HEK293 (cell line): ENCODE data around the gene AHCYL2.
A peak's percentile ranks its signal among the peaks of the same experiment; 100 is the strongest.

ENCODE experiments used
- CTCF ChIA-PET: fragments of 350-600 bp; formaldehyde crosslinking; extraction: SDS; loops from one replicate; lab custom pipeline; 2021; ENCODE audit warnings: antibody characterized with exemption; lab: Yijun Ruan, JAX
- POLR2A ChIA-PET: fragments of 300-600 bp; formaldehyde crosslinking; extraction: SDS; loops from one replicate; lab custom pipeline; 2020; ENCODE audit warnings: antibody characterized with exemption, inconsistent platforms; lab: Yijun Ruan, JAX
- H3K27ac ChIP-seq: fragments of 200-500 bp; sonication (Bioruptor generic); 2 replicates; pipeline ENCODE4 v1.5.1; 2014; ENCODE audit warnings: low read depth, low read length, control low read depth, inconsistent platforms; ENCODE audit errors: extremely low read depth
- H3K36me3 ChIP-seq, 2 experiments: fragments of 200-500 bp in 1 of 2; sonication (Bioruptor generic) in 1 of 2; 1 replicate in 1 of 2; 2 replicates in 1 of 2; pipeline ENCODE4 v1.5.1; 2014 to 2017; ENCODE audit warnings: inconsistent platforms in 2 of 2, low read length in 2 of 2; ENCODE audit not compliant: control insufficient read depth in 2 of 2, insufficient read depth in 1 of 2
- H3K4me1 ChIP-seq: fragments of 200-500 bp; sonication (Bioruptor generic); 2 replicates; pipeline ENCODE4 v1.5.1; 2014; ENCODE audit warnings: mild to moderate bottlenecking, low read length, inconsistent platforms; ENCODE audit not compliant: control insufficient read depth, insufficient read depth
- H3K4me3 ChIP-seq: 2 replicates; pipeline ENCODE4 v1.5.1; 2011; ENCODE audit warnings: low read depth, mild to moderate bottlenecking, control low read depth, low read length, moderate library complexity
- H3K9me3 ChIP-seq: fragments of 200-500 bp; sonication (Bioruptor generic); 2 replicates; pipeline ENCODE4 v1.5.1; 2014; ENCODE audit warnings: low read depth, low read length, inconsistent platforms; ENCODE audit not compliant: control insufficient read depth, insufficient read depth
- BCL11A ChIP-seq: fragments of 450-650 bp; formaldehyde crosslinking; IDR thresholded peaks from 2 replicates; pipeline ENCODE4 v1.5.1; 2016; ENCODE audit warnings: low read depth, missing biosample characterization, missing genetic modification characterization
- GLIS1 ChIP-seq: fragments of 450-650 bp; formaldehyde crosslinking; IDR thresholded peaks from 2 replicates; pipeline ENCODE4 v1.5.1; 2016; ENCODE audit warnings: missing biosample characterization, missing genetic modification characterization
- HOXA7 ChIP-seq: sonication (generic); formaldehyde crosslinking; IDR thresholded peaks from 2 replicates; pipeline ENCODE4 v1.8.1; 2022; ENCODE audit warnings: missing genetic modification reagents, borderline replicate concordance
- HOXC10 ChIP-seq: sonication (generic); formaldehyde crosslinking; IDR thresholded peaks from 2 replicates; pipeline ENCODE4 v1.8.1; 2023; ENCODE audit warnings: mild to moderate bottlenecking, missing genetic modification reagents
- SCRT2 ChIP-seq: fragments of 450-650 bp; formaldehyde crosslinking; IDR thresholded peaks from 2 replicates; pipeline ENCODE4 v1.5.1; 2016; ENCODE audit warnings: missing biosample characterization, missing genetic modification characterization
- YY2 ChIP-seq: fragments of 450-650 bp; formaldehyde crosslinking; IDR thresholded peaks from 2 replicates; pipeline ENCODE4 v1.5.1; 2016; ENCODE audit warnings: missing biosample characterization, missing genetic modification characterization
- ZBTB20 ChIP-seq: fragments of 450-650 bp; formaldehyde crosslinking; IDR thresholded peaks from 2 replicates; pipeline ENCODE4 v1.5.1; 2016; ENCODE audit warnings: missing biosample characterization, missing genetic modification characterization
- ZFP37 ChIP-seq: fragments of 450-650 bp; formaldehyde crosslinking; IDR thresholded peaks from 2 replicates; pipeline ENCODE4 v1.5.1; 2016; ENCODE audit warnings: missing biosample characterization, missing genetic modification characterization
- ZIC2 ChIP-seq: fragments of 450-650 bp; formaldehyde crosslinking; IDR thresholded peaks from 2 replicates; pipeline ENCODE4 v1.5.1; 2016; ENCODE audit warnings: missing biosample characterization, missing genetic modification characterization
- ZNF132 ChIP-seq: fragments of 450-650 bp; formaldehyde crosslinking; IDR thresholded peaks from 2 replicates; pipeline ENCODE4 v1.5.1; 2017; ENCODE audit warnings: missing biosample characterization, missing genetic modification characterization, borderline replicate concordance
- ZNF600 ChIP-seq: fragments of 450-650 bp; formaldehyde crosslinking; IDR thresholded peaks from 2 replicates; pipeline ENCODE4 v1.5.1; 2016; ENCODE audit warnings: missing biosample characterization, missing genetic modification characterization
- ZNF610 ChIP-seq: fragments of 450-650 bp; formaldehyde crosslinking; IDR thresholded peaks from 2 replicates; pipeline ENCODE4 v1.5.1; 2016; ENCODE audit warnings: missing biosample characterization, missing genetic modification characterization, borderline replicate concordance
- ZNF670 ChIP-seq: fragments of 450-650 bp; formaldehyde crosslinking; IDR thresholded peaks from 2 replicates; pipeline ENCODE4 v1.5.1; 2016; ENCODE audit warnings: missing biosample characterization, missing genetic modification characterization, low read depth
- ZNF707 ChIP-seq: fragments of 450-650 bp; formaldehyde crosslinking; IDR thresholded peaks from 2 replicates; pipeline ENCODE4 v1.5.1; 2016; ENCODE audit warnings: missing biosample characterization, missing genetic modification characterization
- TF ChIP-seq, protein P1 (sequence below): fragments of 450-650 bp; formaldehyde crosslinking; IDR thresholded peaks from 2 replicates; pipeline ENCODE4 v1.5.1; 2016; ENCODE audit warnings: missing biosample characterization, missing genetic modification characterization, low read depth
- TF ChIP-seq, protein P2 (sequence below): IDR thresholded peaks from 2 replicates; pipeline ENCODE4 v1.6.1; 2011; ENCODE audit warnings: mild to moderate bottlenecking, low read depth, low read length, borderline replicate concordance
- TF ChIP-seq, protein P3 (sequence below): fragments of 450-650 bp; formaldehyde crosslinking; IDR thresholded peaks from 2 replicates; pipeline ENCODE4 v1.5.1; 2017; ENCODE audit warnings: missing biosample characterization, missing genetic modification characterization
- TF ChIP-seq, protein P4 (sequence below): fragments of 450-650 bp; formaldehyde crosslinking; IDR thresholded peaks from 2 replicates; pipeline ENCODE4; 2016; ENCODE audit warnings: missing biosample characterization, missing genetic modification characterization

The AHCYL2 gene

DNA sequence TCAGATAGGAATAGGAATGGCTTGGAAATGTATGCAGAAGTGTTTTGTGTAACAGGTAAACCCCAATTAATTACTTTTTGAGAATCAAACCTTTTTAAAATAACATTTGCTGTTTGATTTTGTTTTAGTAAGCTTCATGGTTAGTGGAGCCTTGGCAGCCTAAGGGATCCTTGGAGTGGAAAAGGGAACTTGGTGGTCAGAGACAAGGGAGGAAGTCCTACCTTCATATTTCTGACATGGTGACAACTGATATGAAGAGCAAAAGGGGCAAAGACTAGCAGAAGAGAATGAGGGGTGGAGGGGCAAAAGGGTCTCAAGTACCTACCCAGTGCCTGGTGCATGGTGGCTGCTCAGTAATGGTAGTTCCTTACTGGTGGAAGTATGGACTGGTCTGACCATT, 32.3 kb downstream of the AHCYL2 start:
- no peak overlapping the region for H3K4me3 ChIP-seq
- CTCF ChIA-PET = interaction anchor here (0.5 kb wide), 1 partner anchor 14 kb away, joined by 5 read pairs; no protein-coding TSS in a partner anchor
- POLR2A ChIA-PET = no interaction called here
- H3K4me1 ChIP-seq = peaks cover 12% of the 10 kb centered on the region; the same call in 1 of the 2 replicates
- no peak overlapping the region for H3K27ac ChIP-seq
- H3K9me3 ChIP-seq = no peaks in the 10 kb centered on the region
- TF ChIP-seq ZNF670 (tag by site-specific recombination) (no peak), ZBTB20 (tag by site-specific recombination) (no peak), ZFP37 (tag by site-specific recombination) (no peak), ZNF132 (tag by site-specific recombination) (no peak), YY2 (tag by site-specific recombination) (no peak)
- TF ChIP-seq, protein P1, sequence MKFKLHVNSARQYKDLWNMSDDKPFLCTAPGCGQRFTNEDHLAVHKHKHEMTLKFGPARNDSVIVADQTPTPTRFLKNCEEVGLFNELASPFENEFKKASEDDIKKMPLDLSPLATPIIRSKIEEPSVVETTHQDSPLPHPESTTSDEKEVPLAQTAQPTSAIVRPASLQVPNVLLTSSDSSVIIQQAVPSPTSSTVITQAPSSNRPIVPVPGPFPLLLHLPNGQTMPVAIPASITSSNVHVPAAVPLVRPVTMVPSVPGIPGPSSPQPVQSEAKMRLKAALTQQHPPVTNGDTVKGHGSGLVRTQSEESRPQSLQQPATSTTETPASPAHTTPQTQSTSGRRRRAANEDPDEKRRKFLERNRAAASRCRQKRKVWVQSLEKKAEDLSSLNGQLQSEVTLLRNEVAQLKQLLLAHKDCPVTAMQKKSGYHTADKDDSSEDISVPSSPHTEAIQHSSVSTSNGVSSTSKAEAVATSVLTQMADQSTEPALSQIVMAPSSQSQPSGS (tag by site-specific recombination) = no peak
- TF ChIP-seq, all 188 proteins: peak for 0
- H3K36me3 ChIP-seq = no peaks in the 10 kb centered on the region

DNA sequence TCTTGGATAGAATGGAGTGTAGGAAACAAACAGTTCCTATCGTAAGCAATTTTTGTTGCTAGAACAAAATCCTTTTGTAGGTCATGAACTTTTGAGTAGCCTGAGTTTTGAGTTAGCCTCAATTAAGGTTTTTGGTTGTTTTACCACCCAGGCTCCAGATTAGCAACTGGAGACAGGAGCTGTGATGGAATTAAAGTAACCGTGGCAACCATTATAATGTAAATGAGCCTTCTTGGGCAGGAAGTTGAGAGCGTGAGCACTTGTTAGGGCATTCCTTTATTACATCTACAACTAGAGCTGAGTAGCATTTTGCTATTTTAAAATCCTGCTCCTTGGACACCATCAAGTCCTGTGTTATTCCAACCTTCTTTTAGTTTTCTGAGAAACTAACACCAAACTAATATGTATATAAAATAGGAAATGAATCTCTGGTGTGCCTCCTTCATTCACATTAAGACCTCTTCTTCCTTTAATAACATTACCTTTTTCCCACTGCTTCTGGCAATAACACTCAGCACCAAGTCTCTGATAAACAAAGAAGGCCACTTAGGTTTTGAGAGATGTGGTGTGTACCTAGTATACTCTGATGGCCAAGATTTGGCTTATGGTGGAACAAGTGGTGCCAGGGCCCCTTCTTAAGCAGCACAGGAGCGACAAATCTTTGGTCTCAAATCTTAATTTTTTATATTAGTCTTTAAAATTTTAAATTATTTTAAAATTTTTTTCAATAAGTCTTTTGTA, 34.0 kb downstream of the AHCYL2 start:
- POLR2A ChIA-PET = interaction anchor here (0.7 kb wide), 1 partner anchor 156 kb away, joined by 4 read pairs; no protein-coding TSS in a partner anchor
- Histone ChIP-seq H3K9me3 (no peaks in the 10 kb centered on the region), H3K4me3 (no peak overlapping the region), H3K36me3 (no peaks in the 10 kb centered on the region), H3K4me1 (peaks cover 11% of the 10 kb centered on the region; the same call in 1 of the 2 replicates), H3K27ac (no peak overlapping the region; the same call in 1 of the 2 replicates)
- TF ChIP-seq ZNF610 (no peak), ZNF707 (tag by site-specific recombination) (no peak), SCRT2 (tag by site-specific recombination) (0 out of 2 replicates have a peak, but pooled peaks have one; percentile 10), GLIS1 (tag by site-specific recombination) (peak; percentile 85), ZFP37 (tag by site-specific recombination) (no peak), ZNF600 (tag by site-specific recombination) (peak; percentile 90), BCL11A (no peak), HOXA7 (CRISPR knock-in tag) (no peak)
- TF ChIP-seq, protein P2, sequence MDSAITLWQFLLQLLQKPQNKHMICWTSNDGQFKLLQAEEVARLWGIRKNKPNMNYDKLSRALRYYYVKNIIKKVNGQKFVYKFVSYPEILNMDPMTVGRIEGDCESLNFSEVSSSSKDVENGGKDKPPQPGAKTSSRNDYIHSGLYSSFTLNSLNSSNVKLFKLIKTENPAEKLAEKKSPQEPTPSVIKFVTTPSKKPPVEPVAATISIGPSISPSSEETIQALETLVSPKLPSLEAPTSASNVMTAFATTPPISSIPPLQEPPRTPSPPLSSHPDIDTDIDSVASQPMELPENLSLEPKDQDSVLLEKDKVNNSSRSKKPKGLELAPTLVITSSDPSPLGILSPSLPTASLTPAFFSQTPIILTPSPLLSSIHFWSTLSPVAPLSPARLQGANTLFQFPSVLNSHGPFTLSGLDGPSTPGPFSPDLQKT = no peak
- TF ChIP-seq, protein P3, sequence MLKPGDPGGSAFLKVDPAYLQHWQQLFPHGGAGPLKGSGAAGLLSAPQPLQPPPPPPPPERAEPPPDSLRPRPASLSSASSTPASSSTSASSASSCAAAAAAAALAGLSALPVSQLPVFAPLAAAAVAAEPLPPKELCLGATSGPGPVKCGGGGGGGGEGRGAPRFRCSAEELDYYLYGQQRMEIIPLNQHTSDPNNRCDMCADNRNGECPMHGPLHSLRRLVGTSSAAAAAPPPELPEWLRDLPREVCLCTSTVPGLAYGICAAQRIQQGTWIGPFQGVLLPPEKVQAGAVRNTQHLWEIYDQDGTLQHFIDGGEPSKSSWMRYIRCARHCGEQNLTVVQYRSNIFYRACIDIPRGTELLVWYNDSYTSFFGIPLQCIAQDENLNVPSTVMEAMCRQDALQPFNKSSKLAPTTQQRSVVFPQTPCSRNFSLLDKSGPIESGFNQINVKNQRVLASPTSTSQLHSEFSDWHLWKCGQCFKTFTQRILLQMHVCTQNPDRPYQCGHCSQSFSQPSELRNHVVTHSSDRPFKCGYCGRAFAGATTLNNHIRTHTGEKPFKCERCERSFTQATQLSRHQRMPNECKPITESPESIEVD = peak; percentile 63
- CTCF ChIA-PET = no interaction called here

DNA sequence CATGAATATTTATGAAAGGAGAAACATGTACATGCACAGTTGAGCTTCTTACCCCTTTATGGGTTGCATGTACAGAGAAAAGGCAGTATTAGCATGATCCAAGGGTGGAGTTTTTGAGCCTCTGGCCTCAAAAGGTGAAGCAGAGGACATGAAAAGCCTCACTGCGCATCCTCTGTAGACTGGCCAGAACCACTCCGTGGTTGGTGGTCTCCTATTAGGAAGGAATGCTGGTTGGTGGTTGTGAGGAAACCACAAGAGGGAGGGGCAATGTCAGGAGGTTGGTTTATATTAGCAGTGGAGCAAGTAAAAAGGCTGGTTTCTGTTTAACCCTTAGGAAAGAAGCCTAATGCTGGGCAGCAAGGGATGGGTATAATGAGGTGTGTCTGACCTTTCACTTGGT, 37.5 kb downstream of the AHCYL2 start:
- Histone ChIP-seq H3K4me1 (peaks cover 11% of the 10 kb centered on the region; the same call in 1 of the 2 replicates), H3K36me3 (no peaks in the 10 kb centered on the region), H3K4me3 (no peak overlapping the region), H3K27ac (no peak overlapping the region), H3K9me3 (no peaks in the 10 kb centered on the region)
- ChIA-PET POLR2A (interaction anchor here (0.6 kb wide), 1 partner anchor 502 kb away, joined by 4 read pairs; no protein-coding TSS in a partner anchor), CTCF (interaction anchor here (0.6 to 2.0 kb wide), 7 partner anchors 9 to 1570 kb away, joined by 3 to 11 read pairs (median 4); no protein-coding TSS in a partner anchor)
- TF ChIP-seq ZIC2 (tag by site-specific recombination) = no peak
- TF ChIP-seq HOXC10 = no peak
- TF ChIP-seq, protein P4, sequence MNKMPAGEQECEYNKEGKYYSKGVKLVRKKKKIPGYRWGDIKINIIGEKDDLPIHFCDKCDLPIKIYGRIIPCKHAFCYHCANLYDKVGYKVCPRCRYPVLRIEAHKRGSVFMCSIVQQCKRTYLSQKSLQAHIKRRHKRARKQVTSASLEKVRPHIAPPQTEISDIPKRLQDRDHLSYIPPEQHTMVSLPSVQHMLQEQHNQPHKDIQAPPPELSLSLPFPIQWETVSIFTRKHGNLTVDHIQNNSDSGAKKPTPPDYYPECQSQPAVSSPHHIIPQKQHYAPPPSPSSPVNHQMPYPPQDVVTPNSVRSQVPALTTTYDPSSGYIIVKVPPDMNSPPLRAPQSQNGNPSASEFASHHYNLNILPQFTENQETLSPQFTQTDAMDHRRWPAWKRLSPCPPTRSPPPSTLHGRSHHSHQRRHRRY (tag by site-specific recombination) = no peak
